K562 (cell line): ENCODE data around the gene CAMK2B. TPM values are rescaled to one million over a fixed set of nuclear protein-coding genes. Genes with fewer than 3 reads are reported as not detected.

Source experiments
- ATAC-seq: fragments of 200-7000 bp; cut with Tn5 transposase; 3 replicates; pipeline ENCODE4 v1.9.1; 2020; ENCODE audit warnings: moderate library complexity
- BruUV-seq: library from RNA; stranded (reverse); fragments of 400-500 nt; replicated peaks from 2 replicates; lab custom pipeline; 2021; lab: Mats Ljungman, UMichigan
- CTCF ChIA-PET: fragments of 300-600 bp; formaldehyde crosslinking; extraction: SDS; loops from one replicate; lab custom pipeline; 2021; ENCODE audit warnings: low intra/inter-chr PET ratio; lab: Yijun Ruan, JAX
- POLR2A ChIA-PET: fragments of 300-600, 350-650 bp; sonication (Branson Sonifier 250); formaldehyde crosslinking; extraction: SDS; loops from one replicate; lab custom pipeline; 2021; ENCODE audit warnings: antibody characterized with exemption, inconsistent platforms; lab: Yijun Ruan, JAX
- DNase-seq, 4 experiments: peaks; one replicate each; pipeline versions ENCODE4 v3.0.0 to v3.0.0-alpha.2; 2011 to 2018; ENCODE audit warnings: low spot score in 3 of 4, mixed read lengths in 3 of 4; ENCODE audit errors: extremely low read depth in 1 of 4
- FAIRE-seq: peaks from 2 replicates; lab custom pipeline; 2011; peaks lifted over from hg19 to GRCh38; lab: Jason Lieb, UNC
- H2AFZ ChIP-seq: 2 replicates; pipeline ENCODE4 v1.6.0; 2011; ENCODE audit warnings: low read depth, low read length, control low read depth, inconsistent platforms
- H3K27ac ChIP-seq: fragments of 200-600 bp; 3 replicates; pipeline ENCODE4 v1.8.0; 2011; ENCODE audit warnings: low read depth, mild to moderate bottlenecking, control low read depth, inconsistent platforms, low read length, moderate library complexity, mixed read lengths; ENCODE audit errors: extremely low read depth
- H3K27me3 ChIP-seq, 2 experiments: fragments of 300-600 bp in 1 of 2; 2 replicates in 1 of 2; 3 replicates in 1 of 2; pipeline versions ENCODE4 v1.6.0 to v1.8.0; 2011; ENCODE audit warnings: inconsistent platforms in 2 of 2, low read length in 2 of 2, mild to moderate bottlenecking in 1 of 2, mixed read lengths in 1 of 2, moderate library complexity in 1 of 2; ENCODE audit not compliant: control insufficient read depth in 2 of 2, insufficient read depth in 2 of 2
- H3K36me3 ChIP-seq: fragments of 300-600 bp; 3 replicates; pipeline ENCODE4 v1.8.0; 2011; ENCODE audit warnings: mild to moderate bottlenecking, low read length, inconsistent platforms; ENCODE audit not compliant: control insufficient read depth, insufficient read depth
- H3K4me1 ChIP-seq, 2 experiments: fragments of 200-600 bp in 1 of 2; replicated peaks in 1 of 2; 2 replicates in 1 of 2; 3 replicates in 1 of 2; pipeline versions ENCODE4 v1.5.1 to v1.8.0; 2011; ENCODE audit warnings: inconsistent platforms in 2 of 2, low read length in 2 of 2, mild to moderate bottlenecking in 1 of 2, mixed read lengths in 1 of 2, moderate library complexity in 1 of 2; ENCODE audit not compliant: control insufficient read depth in 2 of 2, insufficient read depth in 2 of 2
- H3K4me2 ChIP-seq: 2 replicates; pipeline ENCODE4 v1.6.1; 2011; ENCODE audit warnings: low read length, control low read depth, inconsistent platforms, mixed read lengths; ENCODE audit not compliant: insufficient read depth
- H3K4me3 ChIP-seq: fragments of 200-600 bp; sonication (generic), shearing (Covaris generic); 2 replicates; pipeline ENCODE4 v1.5.1; 2016; ENCODE audit warnings: control low read depth, inconsistent platforms
- H3K79me2 ChIP-seq: fragments of 200-600 bp; 3 replicates; pipeline ENCODE4 v1.8.0; 2011; ENCODE audit warnings: low read length, inconsistent platforms; ENCODE audit not compliant: control insufficient read depth, insufficient read depth
- H3K9ac ChIP-seq, 2 experiments: 2 replicates each; pipeline versions ENCODE4 v1.6.0 to v1.6.1; 2011; ENCODE audit warnings: low read depth in 2 of 2, low read length in 2 of 2, control low read depth in 1 of 2, inconsistent platforms in 1 of 2, mild to moderate bottlenecking in 1 of 2, mixed read lengths in 1 of 2; ENCODE audit not compliant: insufficient read depth in 1 of 2
- H3K9me1 ChIP-seq: one replicate; pipeline ENCODE4 v1.6.0; 2011; ENCODE audit warnings: inconsistent platforms, mild to moderate bottlenecking, low read length, moderate library complexity; ENCODE audit not compliant: control insufficient read depth, insufficient read depth
- H3K9me3 ChIP-seq: replicated peaks from 2 replicates; pipeline ENCODE4 v1.5.1; 2011; ENCODE audit warnings: low read depth, low read length, inconsistent platforms; ENCODE audit not compliant: control insufficient read depth, insufficient read depth
- H4K20me1 ChIP-seq: replicated peaks from 2 replicates; pipeline ENCODE4 v1.6.1; 2011; ENCODE audit warnings: low read length, inconsistent platforms, mixed read lengths; ENCODE audit not compliant: control insufficient read depth, insufficient read depth
- HINFP ChIP-seq: fragments of 450-650 bp; conservative IDR thresholded peaks from 2 replicates; pipeline ENCODE4 v1.6.1; 2016; ENCODE audit warnings: missing genetic modification characterization, low read depth, mild to moderate bottlenecking, control low read depth, missing compliant biosample characterization
- NRF1 ChIP-seq, 2 experiments: fragments of 450-650 bp; IDR thresholded peaks in 1 of 2; conservative IDR thresholded peaks in 1 of 2; 2 replicates each; pipeline ENCODE4 v1.6.1; 2014; ENCODE audit warnings: mild to moderate bottlenecking in 2 of 2
- PCBP2 ChIP-seq: fragments of 200-400 bp; formaldehyde crosslinking; IDR thresholded peaks from 2 replicates; pipeline ENCODE4 v1.6.1; 2018; ENCODE audit warnings: low read length, low read depth, mild to moderate bottlenecking, moderate library complexity; ENCODE audit not compliant: poor library complexity, severe bottlenecking
- PYGO2 ChIP-seq: fragments of 450-650 bp; IDR thresholded peaks from 2 replicates; pipeline ENCODE4 v1.6.1; 2016; ENCODE audit warnings: mild to moderate bottlenecking, missing genetic modification characterization, moderate library complexity, missing compliant biosample characterization
- RBM22 ChIP-seq: fragments of 200-400 bp; formaldehyde crosslinking; IDR thresholded peaks from 2 replicates; pipeline ENCODE4 v1.6.1; 2018; ENCODE audit warnings: low read length, low read depth; ENCODE audit not compliant: poor library complexity, severe bottlenecking
- RHOXF2B ChIP-seq: fragments of 250-450 bp; sonication (Bioruptor Pico); conservative IDR thresholded peaks from 2 replicates; pipeline ENCODE4 v1.5.1; 2021
- SRSF7 ChIP-seq: fragments of 200-400 bp; formaldehyde crosslinking; optimal IDR thresholded peaks from 2 replicates; pipeline ENCODE3; 2017; ENCODE audit warnings: mild to moderate bottlenecking, low read depth, low read length
- TCFL5 ChIP-seq: fragments of 250-450 bp; sonication (Bioruptor Pico); conservative IDR thresholded peaks from 2 replicates; pipeline ENCODE4 v1.6.1; 2021; ENCODE audit warnings: mild to moderate bottlenecking, moderate library complexity, matching md5 sums
- U2AF1 ChIP-seq: fragments of 200-400 bp; formaldehyde crosslinking; optimal IDR thresholded peaks from 2 replicates; pipeline ENCODE3; 2017; ENCODE audit warnings: mild to moderate bottlenecking, low read depth, low read length, moderate library complexity
- ZBTB17 ChIP-seq: fragments of 450-650 bp; formaldehyde crosslinking; IDR thresholded peaks from 2 replicates; pipeline ENCODE4 v1.4.0; 2020; ENCODE audit warnings: mild to moderate bottlenecking
- ZNF436 ChIP-seq: fragments of 250-450, 450-650 bp; sonication (Bioruptor Pico); formaldehyde crosslinking; IDR thresholded peaks from 2 replicates; pipeline ENCODE4 v1.7.0; 2020; ENCODE audit warnings: mild to moderate bottlenecking
- ZNF79 ChIP-seq: fragments of 250-450 bp; sonication (Bioruptor Pico); IDR thresholded peaks from 2 replicates; pipeline ENCODE4 v1.4.0; 2020; ENCODE audit warnings: low read depth, mild to moderate bottlenecking, moderate library complexity
- WGBS: fragments of 100-300 bp; shearing (Covaris generic); methylation state at CpG from one replicate; pipeline ENCODE4 v1.1.6; 2016; ENCODE audit warnings: low coverage, mixed read lengths; ENCODE audit not compliant: insufficient coverage; ENCODE audit errors: missing lambda C conversion rate; 5-methylcytosine and 5-hydroxymethylcytosine counted together
- in situ Hi-C: fragments of 300-500 bp; cut with MboI; formaldehyde crosslinking; loops from 4 replicates; pipeline ENCODE4 v1.15.0; 2018; ENCODE audit warnings: inconsistent platforms, mixed read lengths
- intact Hi-C: fragments of 100-400 bp; cut with micrococcal nuclease; formaldehyde crosslinking; loops from 2 replicates; pipeline ENCODE4 v1.14.2; 2022
- polyA plus RNA-seq, 8 experiments: library from polyadenylated mRNA; depleted of rRNA in 4 of 8; stranded (reverse) in 5 of 8; unstranded in 3 of 8; fragments of >200 nt; fragmentation: Nextera tagmentation in 2 of 8; fragmentation: Illumina TruSeq in 1 of 8; extraction: Ambion mirVana in 2 of 8; extraction: Trizol in 1 of 8; gene quantifications; 2 replicates each; pipeline versions ENCODE4 v1.2.1 to v1.2.3, GENCODE V29; 2011 to 2014; ENCODE audit warnings: inconsistent platforms in 1 of 8, missing spikeins in 1 of 8
- total RNA-seq, 7 experiments: library from RNA; depleted of rRNA in 6 of 7; stranded (reverse); fragments of >200 nt in 6 of 7; fragmentation: Illumina TruSeq in 2 of 7; extraction: Trizol in 2 of 7; gene quantifications; 2 replicates each; pipeline versions ENCODE4 v1.2.1 to v1.2.3, GENCODE V29; 2011 to 2021; ENCODE audit warnings: low replicate concordance in 1 of 7

The CAMK2B gene
- total and polyA plus RNA-seq, 9 of the 15 experiments (the other 6 are each of a cell fraction or from before 2014, with no cell fraction given): 0.04 to 0.09 (median 0.05) TPM; not detected in 4

GRCh38 chr7:44267719-44268421 is 57.5 kb downstream of the CAMK2B start:
- intact Hi-C loops (no loop called here), in situ Hi-C loops (no loop called here)
- H3K9ac ChIP-seq: no peak overlapping the region
- H3K79me2 ChIP-seq: no peaks in the 10 kb centered on the region
- H3K9me3 ChIP-seq: no peaks in the 10 kb centered on the region
- under 1% methylated on average over 20 of the region's 21 CpGs for whole genome bisulfite sequencing
- no TSS peak for BruUV-seq
- CTCF ChIA-PET: no interaction called here
- no peak overlapping the region for H2AFZ ChIP-seq
- no peak overlapping the region for H3K4me3 ChIP-seq
- no peaks in the 10 kb centered on the region for H3K9me1 ChIP-seq
- POLR2A ChIA-PET: no interaction called here
- no peak overlapping the region for H3K27ac ChIP-seq
- ATAC-seq (peak; percentile 32), FAIRE-seq (no peak), DNase-seq (no peak)
- H3K36me3 ChIP-seq: no peaks in the 10 kb centered on the region
- H3K27me3 ChIP-seq: peaks cover 36 to 84% of the 10 kb centered on the region in 2 experiments
- peaks cover 3% of the 10 kb centered on the region; the same call in 1 of the 2 replicates for H4K20me1 ChIP-seq
- no peak overlapping the region for H3K4me2 ChIP-seq
- no peak for TF ChIP-seq U2AF1
- no peak for TF ChIP-seq RHOXF2B (CRISPR knock-in tag)
- TF ChIP-seq ZNF436 (CRISPR knock-in tag): no peak
- TF ChIP-seq NRF1 (conservative IDR thresholded peaks at IDR 0.05 in 1 of 2, IDR thresholded peaks at IDR 0.05 in 1 of 2): peak; percentile 9 to 18; a peak in 1 of 4 replicates
- TF ChIP-seq ZBTB17 (CRISPR knock-in tag): no peak
- peaks cover 0 to 2% of the 10 kb centered on the region in 2 experiments; a peak in 2 of 5 replicates for H3K4me1 ChIP-seq

- peaks cover 3% of the 10 kb centered on the region; the same call in 1 of the 2 replicates for H4K20me1 ChIP-seq
- in situ Hi-C loops: no loop called here
- DNase-seq (no peak), ATAC-seq (no peak), FAIRE-seq (no peak)
- no TSS peak for BruUV-seq
- no peak overlapping the region for H3K4me2 ChIP-seq
- H3K9me3 ChIP-seq: no peaks in the 10 kb centered on the region
- H3K4me3 ChIP-seq: no peak overlapping the region
- no peak overlapping the region for H3K9ac ChIP-seq
- TF ChIP-seq PYGO2 (tag) (no peak), TCFL5 (no peak), HINFP (tag) (no peak), SRSF7 (no peak), PCBP2 (no peak), ZNF79 (no peak), RBM22 (no peak)
- no peaks in the 10 kb centered on the region for H3K79me2 ChIP-seq
- no peak overlapping the region for H3K27ac ChIP-seq
- CTCF ChIA-PET: no interaction called here
- H2AFZ ChIP-seq: no peak overlapping the region
- WGBS: 0% methylated on average over 3 of the region's 3 CpGs
- POLR2A ChIA-PET: no interaction called here
- peaks cover 36 to 84% of the 10 kb centered on the region in 2 experiments for H3K27me3 ChIP-seq
- intact Hi-C loops: no loop called here
- peaks cover 0 to 3% of the 10 kb centered on the region in 2 experiments; a peak in 2 of 5 replicates for H3K4me1 ChIP-seq
- no peaks in the 10 kb centered on the region for H3K9me1 ChIP-seq
- H3K36me3 ChIP-seq: no peaks in the 10 kb centered on the region
These were observed 58.2 kb downstream of the CAMK2B start for GRCh38 chr7:44267178-44267577.
